ENCODE data around the gene MORN3. TPM values are rescaled to one million over a fixed set of nuclear protein-coding genes. Genes with fewer than 3 reads are reported as not detected.

Gene MORN3
- total and polyA plus RNA-seq, 9 of the 15 experiments (the other 6 are each of a cell fraction or from before 2014, with no cell fraction given), result 0.09 to 0.27 (median 0.20) TPM

- TF ChIP-seq REST (IDR thresholded peaks at IDR 0.05; ENCODE audit: borderline replicate concordance) (no peak), REST (CRISPR knock-in tag; IDR thresholded peaks at IDR 0.05; ENCODE audit: low read depth) (no peak), BRCA1 (IDR thresholded peaks at IDR 0.05) (no peak), BRCA1 (CRISPR knock-in tag; IDR thresholded peaks at IDR 0.05) (no peak), MIER1 (IDR thresholded peaks at IDR 0.05; ENCODE audit: low read depth) (no peak), SMAD1 (IDR thresholded peaks at IDR 0.05; ENCODE audit: low read depth, low read length, partially characterized antibody) (no peak)
Observed at GRCh38 chr12:121630791-121631355, 38.6 kb downstream of the MORN3 start (continued).
